ENCODE measurements around the gene ASB10.

ASB10 gene

GRCh38 chr7:151212626-151213025 is 25.6 kb upstream of the ASB10 start:
- Histone ChIP-seq H3K36me3 (ENCODE audit: control insufficient read depth, low read length) (peaks cover 59% of the 10 kb centered on the region), H3K4me2 (ENCODE audit: low read length) (no peak overlapping the region), H3K4me1 (ENCODE audit: control insufficient read depth, low read length) (no peaks in the 10 kb centered on the region), H4K20me1 (ENCODE audit: control insufficient read depth, insufficient read depth, low read depth, low read length) (no peaks in the 10 kb centered on the region; the same call in 1 of the 2 replicates), H3K79me2 (ENCODE audit: control insufficient read depth, low read length) (no peaks in the 10 kb centered on the region), H3K9me2 (replicated peaks; ENCODE audit: control insufficient read depth, low read length) (no peaks in the 10 kb centered on the region), H3K27ac (ENCODE audit: low read depth, low read length) (no peak overlapping the region), H3K4me3 (ENCODE audit: low read length) (no peak overlapping the region), H3K27me3 (ENCODE audit: control insufficient read depth, low read length) (no peaks in the 10 kb centered on the region), H3K9me3 (ENCODE audit: control insufficient read depth, insufficient read depth, low read length) (no peaks in the 10 kb centered on the region), H3F3A (ENCODE audit: control insufficient read depth, insufficient read depth) (peaks cover 11% of the 10 kb centered on the region; the same call in 1 of the 2 replicates)
- TF ChIP-seq CTCF (IDR thresholded peaks at IDR 0.05; ENCODE audit: low read depth, low read length, poor library complexity, severe bottlenecking), result no peak
- no peak for TF ChIP-seq EZH2phosphoT487 (IDR thresholded peaks at IDR 0.05; ENCODE audit: borderline replicate concordance, low read length)

- no peaks in the 10 kb centered on the region for H3K9me2 ChIP-seq (replicated peaks; ENCODE audit: control insufficient read depth, low read length)
- no peaks in the 10 kb centered on the region; the same call in 1 of the 2 replicates for H4K20me1 ChIP-seq (ENCODE audit: control insufficient read depth, insufficient read depth, low read depth, low read length)
- H3K27ac ChIP-seq (ENCODE audit: low read depth, low read length), result no peak overlapping the region
- no peaks in the 10 kb centered on the region for H3K79me2 ChIP-seq (ENCODE audit: control insufficient read depth, low read length)
- no peak overlapping the region for H3K4me3 ChIP-seq (ENCODE audit: low read length)
- peaks cover 46% of the 10 kb centered on the region for H3K36me3 ChIP-seq (ENCODE audit: control insufficient read depth, low read length)
- H3K9me3 ChIP-seq (ENCODE audit: control insufficient read depth, insufficient read depth, low read length), result no peaks in the 10 kb centered on the region
- H3K27me3 ChIP-seq (ENCODE audit: control insufficient read depth, low read length), result no peaks in the 10 kb centered on the region; the same call in 1 of the 2 replicates
- no peak for TF ChIP-seq EZH2phosphoT487 (IDR thresholded peaks at IDR 0.05; ENCODE audit: borderline replicate concordance, low read length)
- TF ChIP-seq CTCF (IDR thresholded peaks at IDR 0.05; ENCODE audit: low read depth, low read length, poor library complexity, severe bottlenecking), result no peak
- H3F3A ChIP-seq (ENCODE audit: control insufficient read depth, insufficient read depth), result peaks cover 11% of the 10 kb centered on the region; the same call in 1 of the 2 replicates
- H3K4me1 ChIP-seq (ENCODE audit: control insufficient read depth, low read length), result no peaks in the 10 kb centered on the region
- no peak overlapping the region for H3K4me2 ChIP-seq (ENCODE audit: low read length)
These were observed 24.2 kb upstream of the ASB10 start for GRCh38 chr7:151211155-151211772.

GRCh38 chr7:151210087-151210854 is 23.2 kb upstream of the ASB10 start, which contains the start of gene H2BK1:
Gene H2BK1, minus strand, starts transcription at chr7:151210488. Its CDS starts 170 bp downstream, at chr7:151210318.
- H3K4me2 ChIP-seq (ENCODE audit: low read length), result no peak within 1 kb of the TSS
- TF ChIP-seq CTCF (IDR thresholded peaks at IDR 0.05; ENCODE audit: low read depth, low read length, poor library complexity, severe bottlenecking) (no peak), EZH2phosphoT487 (IDR thresholded peaks at IDR 0.05; ENCODE audit: borderline replicate concordance, low read length) (no peak)
- no peaks in the 10 kb centered on the region; the same call in 1 of the 2 replicates for H4K20me1 ChIP-seq (ENCODE audit: control insufficient read depth, insufficient read depth, low read depth, low read length)

More at GRCh38 chr7:151210087-151210854, 23.2 kb upstream of the ASB10 start, which contains the start of gene H2BK1:
- H3K4me1 ChIP-seq (ENCODE audit: control insufficient read depth, low read length), result no peaks in the 10 kb centered on the region
- no peak within 1 kb of the TSS for H3K27ac ChIP-seq (ENCODE audit: low read depth, low read length)
- H3K27me3 ChIP-seq (ENCODE audit: control insufficient read depth, low read length), result peaks cover 6% of the 10 kb centered on the region; the same call in 1 of the 2 replicates
- peaks cover 36% of the 10 kb centered on the region for H3K36me3 ChIP-seq (ENCODE audit: control insufficient read depth, low read length)
- H3K9me2 ChIP-seq (replicated peaks; ENCODE audit: control insufficient read depth, low read length), result no peaks in the 10 kb centered on the region
- no peaks in the 10 kb centered on the region for H3K9me3 ChIP-seq (ENCODE audit: control insufficient read depth, insufficient read depth, low read length)
- no peaks in the 10 kb centered on the region for H3K79me2 ChIP-seq (ENCODE audit: control insufficient read depth, low read length)
- peaks cover 11% of the 10 kb centered on the region; the same call in 1 of the 2 replicates for H3F3A ChIP-seq (ENCODE audit: control insufficient read depth, insufficient read depth)
- no peak within 1 kb of the TSS for H3K4me3 ChIP-seq (ENCODE audit: low read length)

Measured in DOHH2 (cell line).